Neuron (in vitro differentiated cells): Measurements from ENCODE around the gene PDE4D.

Experiments used
- H2AFZ ChIP-seq: one replicate; pipeline ENCODE4 v1.6.1; 2013; ENCODE audit warnings: low read depth, mild to moderate bottlenecking, inconsistent platforms, low read length, moderate library complexity
- H3K27me3 ChIP-seq: one replicate; pipeline ENCODE4 v1.6.1; 2013; ENCODE audit warnings: low read length; ENCODE audit not compliant: insufficient read depth
- H3K36me3 ChIP-seq: one replicate; pipeline ENCODE4 v1.6.1; 2013; ENCODE audit warnings: low read length; ENCODE audit not compliant: insufficient read depth
- H3K4me1 ChIP-seq: one replicate; pipeline ENCODE4 v1.6.1; 2013; ENCODE audit warnings: low read length; ENCODE audit not compliant: insufficient read depth
- H3K4me3 ChIP-seq: 2 replicates; pipeline ENCODE4 v1.5.1; 2013; ENCODE audit warnings: mild to moderate bottlenecking, low read length, moderate library complexity
- H3K9me3 ChIP-seq: one replicate; pipeline ENCODE4 v1.6.1; 2013; ENCODE audit warnings: low read length

The PDE4D gene

GRCh38 chr5:59279979-59280378, 613.5 kb downstream of the PDE4D start:
- Histone ChIP-seq H3K4me3 (no peak overlapping the region), H3K27me3 (no peaks in the 10 kb centered on the region), H2AFZ (no peak overlapping the region), H3K9me3 (no peaks in the 10 kb centered on the region), H3K36me3 (no peaks in the 10 kb centered on the region), H3K4me1 (peaks cover 18% of the 10 kb centered on the region)

- H3K4me3 ChIP-seq = no peak overlapping the region
- H3K36me3 ChIP-seq = no peaks in the 10 kb centered on the region
- H2AFZ ChIP-seq = no peak overlapping the region
- no peaks in the 10 kb centered on the region for H3K9me3 ChIP-seq
- no peaks in the 10 kb centered on the region for H3K27me3 ChIP-seq
- peaks cover 31% of the 10 kb centered on the region for H3K4me1 ChIP-seq
These were observed 616.6 kb downstream of the PDE4D start for GRCh38 chr5:59276917-59277372.

- no peak overlapping the region for H2AFZ ChIP-seq
- H3K36me3 ChIP-seq = no peaks in the 10 kb centered on the region
- H3K9me3 ChIP-seq = no peaks in the 10 kb centered on the region
- peaks cover 31% of the 10 kb centered on the region for H3K4me1 ChIP-seq
- no peaks in the 10 kb centered on the region for H3K27me3 ChIP-seq
- peak overlapping the region; percentile 63 for H3K4me3 ChIP-seq
These were observed 617.2 kb downstream of the PDE4D start for GRCh38 chr5:59276325-59276675.

GRCh38 chr5:59275510-59276324, 617.8 kb downstream of the PDE4D start:
- H2AFZ ChIP-seq = no peak overlapping the region
- no peaks in the 10 kb centered on the region for H3K27me3 ChIP-seq
- peak overlapping the region; percentile 63 for H3K4me3 ChIP-seq
- H3K4me1 ChIP-seq = peaks cover 31% of the 10 kb centered on the region
- H3K36me3 ChIP-seq = no peaks in the 10 kb centered on the region
- H3K9me3 ChIP-seq = no peaks in the 10 kb centered on the region

- peak overlapping the region; percentile 35 for H2AFZ ChIP-seq
- H3K4me3 ChIP-seq = peak overlapping the region; percentile 63
- H3K9me3 ChIP-seq = no peaks in the 10 kb centered on the region
- H3K27me3 ChIP-seq = no peaks in the 10 kb centered on the region
- peaks cover 31% of the 10 kb centered on the region for H3K4me1 ChIP-seq
- no peaks in the 10 kb centered on the region for H3K36me3 ChIP-seq
These were observed 618.4 kb downstream of the PDE4D start for GRCh38 chr5:59275170-59275509.

GRCh38 chr5:59274106-59274636, 619.4 kb downstream of the PDE4D start:
- H3K4me1 ChIP-seq = peaks cover 31% of the 10 kb centered on the region
- no peak overlapping the region for H3K4me3 ChIP-seq
- no peaks in the 10 kb centered on the region for H3K36me3 ChIP-seq
- H3K9me3 ChIP-seq = no peaks in the 10 kb centered on the region
- H3K27me3 ChIP-seq = no peaks in the 10 kb centered on the region
- H2AFZ ChIP-seq = no peak overlapping the region

GRCh38 chr5:59272809-59273427, 620.6 kb downstream of the PDE4D start:
- Histone ChIP-seq H3K4me1 (peaks cover 31% of the 10 kb centered on the region), H2AFZ (no peak overlapping the region), H3K4me3 (no peak overlapping the region), H3K27me3 (no peaks in the 10 kb centered on the region), H3K9me3 (no peaks in the 10 kb centered on the region), H3K36me3 (no peaks in the 10 kb centered on the region)

- Histone ChIP-seq H3K4me1 (peaks cover 8% of the 10 kb centered on the region), H3K4me3 (no peak overlapping the region), H3K36me3 (no peaks in the 10 kb centered on the region), H3K9me3 (no peaks in the 10 kb centered on the region), H2AFZ (no peak overlapping the region), H3K27me3 (no peaks in the 10 kb centered on the region)
These were observed 624.6 kb downstream of the PDE4D start for GRCh38 chr5:59268756-59269415.

GRCh38 chr5:59267033-59267432, 626.5 kb downstream of the PDE4D start:
- Histone ChIP-seq H3K27me3 (no peaks in the 10 kb centered on the region), H3K9me3 (no peaks in the 10 kb centered on the region), H3K4me3 (no peak overlapping the region), H2AFZ (no peak overlapping the region), H3K4me1 (peaks cover 7% of the 10 kb centered on the region), H3K36me3 (no peaks in the 10 kb centered on the region)

- peaks cover 7% of the 10 kb centered on the region for H3K4me1 ChIP-seq
- no peaks in the 10 kb centered on the region for H3K27me3 ChIP-seq
- no peak overlapping the region for H3K4me3 ChIP-seq
- no peaks in the 10 kb centered on the region for H3K36me3 ChIP-seq
- H3K9me3 ChIP-seq = no peaks in the 10 kb centered on the region
- no peak overlapping the region for H2AFZ ChIP-seq
These were observed 627.1 kb downstream of the PDE4D start for GRCh38 chr5:59266410-59266809.

- no peak overlapping the region for H2AFZ ChIP-seq
- no peaks in the 10 kb centered on the region for H3K27me3 ChIP-seq
- no peaks in the 10 kb centered on the region for H3K9me3 ChIP-seq
- no peak overlapping the region for H3K4me3 ChIP-seq
- no peaks in the 10 kb centered on the region for H3K36me3 ChIP-seq
- peaks cover 7% of the 10 kb centered on the region for H3K4me1 ChIP-seq
These were observed 628.8 kb downstream of the PDE4D start for GRCh38 chr5:59264639-59265245.

GRCh38 chr5:59264013-59264412, 629.5 kb downstream of the PDE4D start:
- Histone ChIP-seq H3K9me3 (no peaks in the 10 kb centered on the region), H3K27me3 (no peaks in the 10 kb centered on the region), H2AFZ (no peak overlapping the region), H3K36me3 (no peaks in the 10 kb centered on the region), H3K4me1 (peaks cover 7% of the 10 kb centered on the region), H3K4me3 (no peak overlapping the region)

- H3K9me3 ChIP-seq = no peaks in the 10 kb centered on the region
- no peaks in the 10 kb centered on the region for H3K36me3 ChIP-seq
- no peaks in the 10 kb centered on the region for H3K27me3 ChIP-seq
- H3K4me3 ChIP-seq = no peak overlapping the region
- H2AFZ ChIP-seq = no peak overlapping the region
- peaks cover 15% of the 10 kb centered on the region for H3K4me1 ChIP-seq
These were observed 631.6 kb downstream of the PDE4D start for GRCh38 chr5:59261969-59262368.
